ENCODE data around the gene CCR9.

CCR9 gene

DNA sequence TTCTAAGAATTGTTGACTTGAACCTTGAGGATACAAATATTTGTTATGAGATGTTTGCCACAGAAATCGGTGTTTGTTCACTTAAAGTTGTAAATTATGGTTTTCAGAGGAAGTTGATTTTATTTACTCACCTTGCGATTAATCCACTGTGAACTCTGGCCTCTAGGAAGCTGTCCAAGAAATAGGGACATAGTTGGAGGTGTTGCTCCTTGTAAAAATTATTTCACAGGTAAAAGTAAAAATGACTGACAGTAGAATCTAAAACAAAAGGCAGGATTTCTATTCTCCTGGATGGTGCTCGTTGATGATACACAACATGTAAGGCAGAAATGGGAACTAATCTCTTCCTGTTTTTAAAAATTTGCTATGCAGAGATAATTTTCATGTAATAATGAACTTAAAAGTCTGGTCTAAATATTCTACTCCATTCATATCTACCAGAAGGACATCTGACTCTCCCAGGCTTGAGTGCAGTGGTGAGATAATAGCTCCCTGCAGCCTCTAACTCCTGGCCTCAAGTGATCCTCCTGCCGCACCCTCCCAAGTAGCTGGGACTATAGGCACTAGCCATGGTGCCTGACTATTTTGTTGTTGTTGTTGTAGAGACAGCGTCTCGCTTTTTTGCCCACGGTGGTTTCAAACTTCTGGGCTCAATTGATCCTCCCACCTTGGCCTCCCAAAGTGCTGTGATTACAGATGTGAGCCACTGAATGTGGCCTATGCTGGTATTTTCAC, 27.4 kb upstream of the CCR9 start:
- Histone ChIP-seq H3K36me3 (ENCODE audit: insufficient read depth, low read length) (no peaks in the 10 kb centered on the region), H3K4me3 (no peak overlapping the region), H3K9ac (ENCODE audit: insufficient read length) (no peak overlapping the region), H3K9me3 (ENCODE audit: low read depth, low read length) (no peaks in the 10 kb centered on the region), H3K27ac (no peak overlapping the region)
- DNase-seq (ENCODE audit: low read depth, low spot score), result no peak
- TF ChIP-seq FOXP2 (optimal IDR thresholded peaks at IDR 0.05; ENCODE audit: control extremely low read depth, extremely low read length, insufficient read depth), result no peak
- TF ChIP-seq POLR2AphosphoS5 (IDR thresholded peaks at IDR 0.05; ENCODE audit: borderline replicate concordance, low read depth, low read length), result no peak
- no peak for TF ChIP-seq EZH2 (IDR thresholded peaks at IDR 0.05)

DNA sequence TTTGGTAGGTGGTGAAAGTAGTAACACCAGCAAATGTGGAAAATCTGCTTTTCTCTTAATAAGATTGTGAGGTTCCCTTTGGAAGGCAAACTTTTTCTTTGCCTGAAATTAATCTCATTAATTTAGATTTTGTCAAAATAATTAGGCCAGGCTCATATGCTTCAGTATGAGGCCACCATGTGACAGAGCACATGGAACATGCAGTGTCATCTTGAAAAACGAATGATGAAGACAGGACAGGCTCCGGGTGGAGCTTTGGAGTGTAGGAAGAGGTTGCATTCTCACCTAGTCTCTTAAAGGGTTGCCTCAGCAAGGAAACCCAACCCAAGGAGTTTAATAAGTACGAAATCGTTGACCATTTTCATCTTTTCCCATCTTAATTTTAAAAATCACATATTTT, 25.9 kb upstream of the CCR9 start:
- Histone ChIP-seq H3K9ac (ENCODE audit: insufficient read length) (no peak overlapping the region), H3K9me3 (ENCODE audit: low read depth, low read length) (no peaks in the 10 kb centered on the region), H3K27ac (no peak overlapping the region), H3K4me3 (no peak overlapping the region), H3K36me3 (ENCODE audit: insufficient read depth, low read length) (no peaks in the 10 kb centered on the region)
- TF ChIP-seq EZH2 (IDR thresholded peaks at IDR 0.05), result no peak
- no peak for TF ChIP-seq POLR2AphosphoS5 (IDR thresholded peaks at IDR 0.05; ENCODE audit: borderline replicate concordance, low read depth, low read length)
- TF ChIP-seq FOXP2 (optimal IDR thresholded peaks at IDR 0.05; ENCODE audit: control extremely low read depth, extremely low read length, insufficient read depth), result no peak
- DNase-seq (ENCODE audit: low read depth, low spot score), result no peak

DNA sequence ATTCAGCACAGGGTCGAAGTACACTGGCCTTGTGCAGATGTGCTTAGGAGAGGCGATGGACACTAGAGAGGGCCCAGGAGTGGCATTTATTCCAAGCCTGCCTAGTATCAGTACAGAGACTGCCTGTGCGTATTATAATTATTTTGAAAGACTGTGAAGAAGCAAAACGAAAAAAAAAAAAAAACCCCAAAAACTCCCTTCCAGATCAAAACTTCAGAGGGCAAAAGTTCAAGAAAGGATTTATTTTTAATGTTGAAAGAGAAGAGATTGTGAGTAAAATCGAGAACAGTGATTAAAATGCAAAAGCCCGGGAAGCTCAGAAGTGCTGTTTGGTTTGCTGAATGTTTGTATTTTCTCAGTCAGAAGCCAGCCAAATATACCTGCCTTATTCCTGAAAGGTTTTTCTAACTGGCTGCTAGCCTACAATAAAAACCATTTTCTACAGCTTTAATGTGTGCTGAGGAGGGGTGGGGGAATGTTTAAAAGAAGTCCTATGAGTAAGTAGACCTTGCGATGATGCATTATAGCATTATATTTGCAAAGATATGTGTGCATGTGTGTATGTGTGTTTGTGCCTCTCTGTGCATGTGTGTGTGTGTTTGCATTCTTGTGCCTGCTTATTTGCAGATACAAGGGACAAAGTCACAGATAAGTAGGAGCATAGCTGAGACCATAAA, 25.2 kb upstream of the CCR9 start:
- no peaks in the 10 kb centered on the region for H3K36me3 ChIP-seq (ENCODE audit: insufficient read depth, low read length)
- DNase-seq (ENCODE audit: low read depth, low spot score), result no peak
- no peak overlapping the region for H3K27ac ChIP-seq
- no peaks in the 10 kb centered on the region for H3K9me3 ChIP-seq (ENCODE audit: low read depth, low read length)
- no peak overlapping the region for H3K9ac ChIP-seq (ENCODE audit: insufficient read length)
- TF ChIP-seq FOXP2 (optimal IDR thresholded peaks at IDR 0.05; ENCODE audit: control extremely low read depth, extremely low read length, insufficient read depth) (no peak), EZH2 (IDR thresholded peaks at IDR 0.05) (no peak), POLR2AphosphoS5 (IDR thresholded peaks at IDR 0.05; ENCODE audit: borderline replicate concordance, low read depth, low read length) (no peak)
- no peak overlapping the region for H3K4me3 ChIP-seq

DNA sequence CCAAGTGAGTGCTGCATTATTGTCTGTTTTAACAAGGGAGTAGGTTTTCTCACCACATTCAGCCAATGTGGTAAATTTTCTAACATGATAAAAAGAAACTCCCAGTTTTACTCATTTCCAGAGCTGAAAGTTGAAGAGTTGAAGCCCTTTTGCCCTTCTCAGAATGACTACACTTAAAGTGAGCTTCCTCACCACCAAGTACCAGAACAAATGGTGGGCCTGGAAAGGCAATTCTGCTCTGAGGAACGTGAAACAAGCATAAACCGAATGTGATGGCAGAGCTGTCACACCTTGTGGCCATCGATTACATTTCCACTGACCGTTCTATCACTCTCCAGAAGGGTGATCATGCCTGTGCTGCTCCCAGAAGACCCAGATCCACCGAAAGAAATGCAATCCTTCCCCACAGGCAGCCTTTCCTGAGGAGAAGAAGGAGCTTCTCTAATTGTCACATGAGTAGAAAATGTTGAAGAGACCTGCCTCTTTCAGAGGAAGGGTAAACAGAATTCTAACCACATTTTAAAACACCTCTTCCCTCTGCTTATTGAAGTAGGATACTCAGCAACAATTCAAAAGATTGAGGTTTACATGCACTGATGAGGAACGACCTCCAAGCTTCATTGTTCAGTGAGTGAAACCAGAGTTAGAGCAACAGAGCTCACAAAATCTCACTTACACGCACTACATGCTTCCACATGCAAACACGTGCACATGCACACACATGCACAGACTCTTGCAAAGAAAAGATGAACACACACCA, 21.4 kb upstream of the CCR9 start:
- Histone ChIP-seq H3K9ac (ENCODE audit: insufficient read length) (no peak overlapping the region), H3K4me3 (no peak overlapping the region), H3K27ac (no peak overlapping the region), H3K9me3 (ENCODE audit: low read depth, low read length) (no peaks in the 10 kb centered on the region), H3K36me3 (ENCODE audit: insufficient read depth, low read length) (no peaks in the 10 kb centered on the region)
- DNase-seq (ENCODE audit: low read depth, low spot score), result no peak
- TF ChIP-seq EZH2 (IDR thresholded peaks at IDR 0.05), result no peak
- TF ChIP-seq POLR2AphosphoS5 (IDR thresholded peaks at IDR 0.05; ENCODE audit: borderline replicate concordance, low read depth, low read length), result no peak
- no peak for TF ChIP-seq FOXP2 (optimal IDR thresholded peaks at IDR 0.05; ENCODE audit: control extremely low read depth, extremely low read length, insufficient read depth)

DNA sequence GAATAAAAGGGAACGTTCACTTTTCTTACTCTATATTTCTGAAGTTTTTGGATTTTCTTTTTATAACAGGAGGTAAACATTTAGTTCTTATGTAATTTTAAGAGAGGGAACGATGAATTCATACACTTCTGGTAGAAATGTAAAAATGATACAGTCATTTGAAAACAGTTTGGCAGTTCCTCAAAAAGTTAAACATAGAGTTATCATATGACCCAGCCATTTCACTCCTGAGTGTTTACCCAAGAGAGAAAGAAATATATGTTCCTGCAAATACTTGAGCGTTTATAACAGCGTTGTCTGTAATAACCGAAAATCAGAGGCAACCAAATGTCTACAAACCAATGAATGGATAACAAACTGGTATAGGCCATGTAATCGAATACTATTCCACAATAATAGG, 20.8 kb upstream of the CCR9 start:
- DNase-seq (ENCODE audit: low read depth, low spot score), result no peak
- Histone ChIP-seq H3K4me3 (no peak overlapping the region), H3K27ac (no peak overlapping the region), H3K36me3 (ENCODE audit: insufficient read depth, low read length) (no peaks in the 10 kb centered on the region), H3K9me3 (ENCODE audit: low read depth, low read length) (no peaks in the 10 kb centered on the region), H3K9ac (ENCODE audit: insufficient read length) (no peak overlapping the region)
- TF ChIP-seq EZH2 (IDR thresholded peaks at IDR 0.05) (no peak), FOXP2 (optimal IDR thresholded peaks at IDR 0.05; ENCODE audit: control extremely low read depth, extremely low read length, insufficient read depth) (no peak), POLR2AphosphoS5 (IDR thresholded peaks at IDR 0.05; ENCODE audit: borderline replicate concordance, low read depth, low read length) (no peak)

DNA sequence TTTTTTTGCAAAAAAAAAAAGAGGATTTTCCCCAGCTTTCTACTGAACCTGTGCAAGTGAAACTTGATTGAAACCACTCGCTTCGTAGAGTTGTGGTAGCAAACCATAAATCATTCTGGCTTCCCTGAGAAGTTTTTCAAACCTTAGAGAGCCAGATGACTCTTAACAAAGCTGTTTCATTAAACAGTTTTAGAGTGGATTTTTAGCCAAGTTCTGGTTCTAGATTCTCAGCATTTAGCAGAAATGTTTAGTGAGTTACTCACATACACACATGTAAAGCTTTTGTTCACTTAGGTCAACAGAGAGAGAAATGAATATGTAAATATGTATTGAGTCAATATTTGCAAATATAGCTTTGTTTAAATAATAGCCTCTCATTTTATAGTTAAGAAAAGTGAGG, 18.1 kb upstream of the CCR9 start:
- Histone ChIP-seq H3K4me3 (no peak overlapping the region), H3K9me3 (ENCODE audit: low read depth, low read length) (no peaks in the 10 kb centered on the region), H3K36me3 (ENCODE audit: insufficient read depth, low read length) (no peaks in the 10 kb centered on the region), H3K9ac (ENCODE audit: insufficient read length) (no peak overlapping the region), H3K27ac (no peak overlapping the region)
- no peak for TF ChIP-seq FOXP2 (optimal IDR thresholded peaks at IDR 0.05; ENCODE audit: control extremely low read depth, extremely low read length, insufficient read depth)
- TF ChIP-seq EZH2 (IDR thresholded peaks at IDR 0.05), result no peak
- TF ChIP-seq POLR2AphosphoS5 (IDR thresholded peaks at IDR 0.05; ENCODE audit: borderline replicate concordance, low read depth, low read length), result no peak
- no peak for DNase-seq (ENCODE audit: low read depth, low spot score)

DNA sequence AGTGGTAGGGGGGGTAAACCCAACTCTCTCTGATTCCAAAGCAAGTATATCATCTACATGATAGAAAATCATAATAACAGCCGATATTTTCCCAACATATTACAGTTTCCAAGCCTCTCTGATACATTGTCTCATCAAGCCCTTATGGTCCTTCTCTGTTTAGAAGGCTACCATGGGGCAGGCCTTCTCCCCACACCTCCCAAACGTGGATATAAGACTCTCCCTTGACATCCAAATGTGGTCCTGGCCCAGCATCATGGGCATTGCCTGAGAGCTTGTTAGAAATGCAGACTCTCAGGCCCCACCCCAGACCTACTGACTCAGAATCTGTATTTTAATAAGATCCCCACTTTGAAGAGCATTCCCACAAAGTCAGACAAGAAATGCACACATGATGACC, 17.7 kb upstream of the CCR9 start:
- Histone ChIP-seq H3K4me3 (no peak overlapping the region), H3K9me3 (ENCODE audit: low read depth, low read length) (no peaks in the 10 kb centered on the region), H3K36me3 (ENCODE audit: insufficient read depth, low read length) (no peaks in the 10 kb centered on the region), H3K9ac (ENCODE audit: insufficient read length) (no peak overlapping the region), H3K27ac (no peak overlapping the region)
- TF ChIP-seq POLR2AphosphoS5 (IDR thresholded peaks at IDR 0.05; ENCODE audit: borderline replicate concordance, low read depth, low read length) (no peak), FOXP2 (optimal IDR thresholded peaks at IDR 0.05; ENCODE audit: control extremely low read depth, extremely low read length, insufficient read depth) (no peak), EZH2 (IDR thresholded peaks at IDR 0.05) (no peak)
- no peak for DNase-seq (ENCODE audit: low read depth, low spot score)

DNA sequence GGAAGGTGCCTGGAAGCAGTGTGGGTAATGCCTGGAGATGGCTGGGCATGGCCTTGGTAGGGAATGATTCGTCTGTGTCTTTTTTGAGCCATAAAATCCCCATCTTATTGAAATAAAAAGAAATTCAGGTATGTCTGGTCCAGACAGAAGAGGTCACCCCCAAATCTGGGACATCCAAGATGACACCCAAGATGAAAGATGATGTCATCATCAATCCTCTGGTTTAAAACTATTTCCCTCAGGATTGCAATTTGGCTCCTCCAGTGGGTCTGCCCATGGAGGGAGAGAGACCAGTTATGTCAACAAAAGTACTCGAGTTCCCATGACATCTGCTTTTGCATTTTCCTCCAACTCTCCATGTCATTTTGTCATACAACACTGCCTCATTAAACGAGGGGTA, 16.7 kb upstream of the CCR9 start:
- Histone ChIP-seq H3K9me3 (ENCODE audit: low read depth, low read length) (no peaks in the 10 kb centered on the region), H3K36me3 (ENCODE audit: insufficient read depth, low read length) (no peaks in the 10 kb centered on the region), H3K27ac (no peak overlapping the region), H3K9ac (ENCODE audit: insufficient read length) (no peak overlapping the region), H3K4me3 (no peak overlapping the region)
- TF ChIP-seq FOXP2 (optimal IDR thresholded peaks at IDR 0.05; ENCODE audit: control extremely low read depth, extremely low read length, insufficient read depth), result no peak
- TF ChIP-seq EZH2 (IDR thresholded peaks at IDR 0.05), result no peak
- TF ChIP-seq POLR2AphosphoS5 (IDR thresholded peaks at IDR 0.05; ENCODE audit: borderline replicate concordance, low read depth, low read length), result no peak
- DNase-seq (ENCODE audit: low read depth, low spot score), result no peak
